RWPE2 (cell line): ENCODE data around the gene WDR76.
A peak's percentile ranks its signal among the peaks of the same experiment; 100 is the strongest.
"Not testable (repeated sequence)": the region's sequence is repeated elsewhere in the genome, so short reads cannot be mapped to it uniquely, and the experiment has no call there.

Source experiments
- ATAC-seq: fragments of 200-7000 bp; cut with Tn5 transposase; 3 replicates; pipeline ENCODE4 v1.9.1; 2021; ENCODE audit warnings: low read depth
- DNase-seq: peaks from one replicate; pipeline ENCODE4 v3.0.0-alpha.2; 2020; ENCODE audit warnings: low spot score
- H3K27ac ChIP-seq: fragments of 450-650 bp; 2 replicates; pipeline ENCODE4 v1.5.1; 2017; ENCODE audit warnings: mild to moderate bottlenecking; ENCODE audit not compliant: poor library complexity, severe bottlenecking
- H3K27me3 ChIP-seq: fragments of 250-450 bp; sonication (Bioruptor Pico); 2 replicates; pipeline ENCODE4 v1.5.1; 2021; ENCODE audit warnings: mild to moderate bottlenecking, moderate library complexity; ENCODE audit not compliant: insufficient read depth, poor library complexity, severe bottlenecking
- H3K36me3 ChIP-seq: fragments of 250-450 bp; sonication (Bioruptor Pico); 2 replicates; pipeline ENCODE4 v1.5.1; 2020; ENCODE audit warnings: low read depth, mild to moderate bottlenecking, moderate library complexity
- H3K4me1 ChIP-seq: fragments of 250-450 bp; sonication (Bioruptor Pico); 2 replicates; pipeline ENCODE4 v1.5.1; 2021; ENCODE audit warnings: mild to moderate bottlenecking, moderate library complexity; ENCODE audit not compliant: insufficient read depth, poor library complexity, severe bottlenecking
- H3K4me3 ChIP-seq: fragments of 250-450 bp; sonication (Bioruptor Pico); 2 replicates; pipeline ENCODE4 v1.5.1; 2021; ENCODE audit warnings: mild to moderate bottlenecking, moderate library complexity; ENCODE audit not compliant: severe bottlenecking
- H3K9me3 ChIP-seq: fragments of 250-450 bp; sonication (Bioruptor Pico); 2 replicates; pipeline ENCODE4 v1.5.1; 2021; ENCODE audit warnings: mild to moderate bottlenecking, moderate library complexity; ENCODE audit not compliant: severe bottlenecking
- CTCF ChIP-seq: fragments of 450-650 bp; IDR thresholded peaks from one replicate; pipeline ENCODE4 v1.5.1; 2017; ENCODE audit warnings: mild to moderate bottlenecking, moderate library complexity; ENCODE audit not compliant: poor library complexity, severe bottlenecking

WDR76 gene

GRCh38 chr15:43800286-43801141 is 26.3 kb upstream of the WDR76 start, which contains the start of gene HYPK:
HYPK (plus strand) TSS chr15:43800599; CDS start chr15:43800623, 24 bp downstream.
- no peaks in the 10 kb centered on the region for H3K9me3 ChIP-seq
- H3K36me3 ChIP-seq: peaks cover 78% of the 10 kb centered on the region

GRCh38 chr15:43802676-43803075 is 24.1 kb upstream of the WDR76 start:
- H3K27ac ChIP-seq: not testable (repeated sequence)

More at GRCh38 chr15:43800286-43801141, 26.3 kb upstream of the WDR76 start, which contains the start of gene HYPK:
- H3K27me3 ChIP-seq: no peaks in the 10 kb centered on the region
- peak within 1 kb of the TSS; percentile 91 for H3K4me3 ChIP-seq
- H3K4me1 ChIP-seq: peaks cover 12% of the 10 kb centered on the region
- TF ChIP-seq CTCF: no peak
- H3K27ac ChIP-seq: peak within 1 kb of the TSS; percentile 63
- ATAC-seq (peak; percentile 85), DNase-seq (peak; percentile 96)

GRCh38 chr15:43808435-43808950 is 18.3 kb upstream of the WDR76 start:
- H3K9me3 ChIP-seq: no peaks in the 10 kb centered on the region
- no peak overlapping the region for H3K4me3 ChIP-seq
- no peak for DNase-seq
- H3K36me3 ChIP-seq: peaks cover 94% of the 10 kb centered on the region
- no peak overlapping the region for H3K27ac ChIP-seq
- no peak for ATAC-seq
- TF ChIP-seq CTCF: no peak
- no peaks in the 10 kb centered on the region for H3K4me1 ChIP-seq
- no peaks in the 10 kb centered on the region for H3K27me3 ChIP-seq

More at GRCh38 chr15:43802676-43803075, 24.1 kb upstream of the WDR76 start:
- not testable (repeated sequence) for H3K9me3 ChIP-seq, DNase-seq, H3K27me3 ChIP-seq, H3K4me3 ChIP-seq, ATAC-seq
- peaks cover 12% of the 10 kb centered on the region for H3K4me1 ChIP-seq
- peaks cover 80% of the 10 kb centered on the region for H3K36me3 ChIP-seq

GRCh38 chr15:43808960-43809678 is 17.7 kb upstream of the WDR76 start:
- no peak for ATAC-seq
- Histone ChIP-seq H3K36me3 (peaks cover 97% of the 10 kb centered on the region), H3K27ac (no peak overlapping the region)

GRCh38 chr15:43815064-43815463 is 11.7 kb upstream of the WDR76 start:
- H3K27ac ChIP-seq, DNase-seq, H3K4me3 ChIP-seq, ATAC-seq, H3K4me1 ChIP-seq, H3K27me3 ChIP-seq, H3K9me3 ChIP-seq: not testable (repeated sequence)
- peaks cover 96% of the 10 kb centered on the region for H3K36me3 ChIP-seq

More at GRCh38 chr15:43808960-43809678, 17.7 kb upstream of the WDR76 start:
- Histone ChIP-seq H3K9me3 (no peaks in the 10 kb centered on the region), H3K4me1 (no peaks in the 10 kb centered on the region), H3K4me3 (no peak overlapping the region), H3K27me3 (no peaks in the 10 kb centered on the region)
- no peak for TF ChIP-seq CTCF
- DNase-seq: no peak
